Colonic mucosa (tissue), 4 donors: ENCODE data around the gene CRELD2. TPM values are rescaled to one million over a fixed set of nuclear protein-coding genes. Genes with fewer than 3 reads are reported as not detected.

Source experiments
- DNase-seq: peaks from one replicate; pipeline ENCODE4 v3.0.0-alpha.2; 2020
- H3K27ac ChIP-seq: fragments of 200-600 bp; one replicate; pipeline ENCODE4 v1.8.0; 2021
- H3K27me3 ChIP-seq: fragments of 200-600 bp; one replicate; pipeline ENCODE4 v1.8.0; 2021
- H3K36me3 ChIP-seq: fragments of 200-600 bp; one replicate; pipeline ENCODE4 v1.8.0; 2021
- H3K4me1 ChIP-seq: fragments of 200-600 bp; one replicate; pipeline ENCODE4 v1.8.0; 2021; ENCODE audit warnings: mild to moderate bottlenecking
- H3K4me3 ChIP-seq: fragments of 200-600 bp; one replicate; pipeline ENCODE4 v1.8.0; 2021
- H3K9ac ChIP-seq, 2 donors: one replicate each; pipeline ENCODE4 v1.7.0; 2013; ENCODE audit warnings: control low read depth in 2 of 2, low read depth in 2 of 2, low read length in 2 of 2
- H3K9me3 ChIP-seq: fragments of 200-600 bp; one replicate; pipeline ENCODE4 v1.8.0; 2021
- CTCF ChIP-seq: fragments of 200-600 bp; IDR thresholded peaks from one replicate; pipeline ENCODE4 v1.8.0; 2022; ENCODE audit warnings: antibody characterized with exemption, mild to moderate bottlenecking
- intact Hi-C: fragments of 100-400 bp; cut with DNase I; formaldehyde crosslinking; loops from one replicate; pipeline ENCODE4 v1.14.1; 2022
- total RNA-seq, 2 donors: library from RNA; stranded (reverse); fragmentation: NEBNext Ultra II Directional in 1 of 2; extraction: Animal tissue kit (Norgen Biotek cat#: 25700) in 1 of 2; gene quantifications; one replicate each; pipeline ENCODE4 v1.2.1, GENCODE V29; 2021
- donor health status: healthy.
- donor health status: DM: no; HTN: no; CAD: no.
- donor health status: DM: no; HTN: no; CAD: no.

Gene CRELD2
- total RNA-seq, 2 donors from 2014 or later = 43.6 to 133 TPM

DNA sequence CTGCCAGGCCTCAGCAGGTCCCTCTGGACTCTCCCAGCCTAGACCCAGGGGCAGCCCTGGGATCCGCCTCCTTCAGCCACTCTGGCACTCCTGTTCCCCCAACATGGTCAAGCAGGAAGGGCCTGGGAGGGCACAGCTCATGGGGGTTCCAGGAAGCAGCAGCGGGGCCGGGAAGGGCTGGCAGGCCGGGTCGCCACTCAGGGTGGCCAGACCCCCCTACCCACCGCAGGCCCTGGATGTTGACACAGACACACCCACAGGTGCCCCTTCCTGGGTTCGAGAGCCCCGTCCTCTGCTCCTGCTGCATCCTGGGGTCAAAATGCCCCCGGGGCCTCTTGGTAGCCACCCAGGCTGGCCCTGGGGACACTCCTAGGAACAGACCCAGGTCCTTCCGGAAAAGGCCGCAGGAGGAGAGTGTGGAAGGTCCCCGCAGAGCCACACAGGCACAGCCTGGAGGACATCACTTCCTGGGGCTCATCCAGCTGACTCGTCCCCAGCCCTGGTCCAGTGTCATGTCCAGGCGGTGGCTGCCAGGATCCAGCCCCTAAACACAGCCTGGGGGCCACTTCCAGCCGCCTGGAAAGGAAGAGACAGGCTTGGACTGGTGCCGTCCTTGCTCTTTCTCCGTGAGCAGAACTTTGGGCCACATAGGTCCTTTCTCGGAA, 35.4 kb downstream of the CRELD2 start:
- Histone ChIP-seq H3K9ac (peak overlapping the region; percentile 29 to 88), H3K36me3 (no peaks in the 10 kb centered on the region), H3K4me3 (no peak overlapping the region), H3K27me3 (no peaks in the 10 kb centered on the region), H3K9me3 (no peaks in the 10 kb centered on the region), H3K4me1 (peaks cover 24% of the 10 kb centered on the region), H3K27ac (no peak overlapping the region)
- DNase-seq = no peak
- intact Hi-C loops = no loop called here
- TF ChIP-seq CTCF = no peak

GRCh38 chr22:49954354-49954753, 35.9 kb downstream of the CRELD2 start:
- DNase-seq = no peak
- no peak for TF ChIP-seq CTCF
- H3K4me1 ChIP-seq = peaks cover 26% of the 10 kb centered on the region
- no peaks in the 10 kb centered on the region for H3K36me3 ChIP-seq
- H3K9me3 ChIP-seq = no peaks in the 10 kb centered on the region
- intact Hi-C loops = no loop called here
- H3K4me3 ChIP-seq = no peak overlapping the region
- H3K27me3 ChIP-seq = no peaks in the 10 kb centered on the region
- H3K9ac ChIP-seq = no peak overlapping the region
- no peak overlapping the region for H3K27ac ChIP-seq

DNA sequence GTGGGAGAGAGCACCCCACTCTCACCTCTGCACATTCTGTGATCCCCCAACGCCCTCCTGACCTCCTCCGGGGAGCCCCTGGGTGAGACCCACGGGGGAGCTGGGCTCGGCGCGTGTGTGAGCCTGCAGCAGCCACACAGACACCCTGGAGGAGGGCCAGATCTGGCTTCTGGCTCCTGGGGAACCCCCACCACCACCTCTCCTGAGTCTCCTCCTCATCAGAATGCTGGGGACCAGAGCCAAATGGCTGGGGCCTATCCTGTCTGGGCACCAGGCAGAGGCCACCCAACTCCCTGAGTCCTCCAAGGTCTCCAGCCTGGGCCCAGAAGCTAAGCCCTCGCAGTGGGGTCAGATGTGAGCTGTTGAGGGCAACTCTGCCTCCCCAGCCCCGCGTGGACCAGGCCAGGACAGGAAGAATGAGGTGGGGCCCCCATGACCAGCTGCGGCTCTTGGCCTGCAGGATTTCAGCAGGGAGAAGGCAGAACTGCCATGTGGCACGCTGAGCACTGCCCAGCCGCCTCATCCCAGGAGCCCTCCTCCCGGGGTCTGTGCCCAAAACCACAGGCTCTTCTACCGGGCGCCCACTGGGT, 36.7 kb downstream of the CRELD2 start:
- Histone ChIP-seq H3K36me3 (no peaks in the 10 kb centered on the region), H3K9ac (no peak overlapping the region), H3K27me3 (no peaks in the 10 kb centered on the region), H3K4me3 (no peak overlapping the region), H3K4me1 (peaks cover 26% of the 10 kb centered on the region), H3K9me3 (no peaks in the 10 kb centered on the region), H3K27ac (no peak overlapping the region)
- no peak for DNase-seq
- intact Hi-C loops = no loop called here
- TF ChIP-seq CTCF = no peak

DNA sequence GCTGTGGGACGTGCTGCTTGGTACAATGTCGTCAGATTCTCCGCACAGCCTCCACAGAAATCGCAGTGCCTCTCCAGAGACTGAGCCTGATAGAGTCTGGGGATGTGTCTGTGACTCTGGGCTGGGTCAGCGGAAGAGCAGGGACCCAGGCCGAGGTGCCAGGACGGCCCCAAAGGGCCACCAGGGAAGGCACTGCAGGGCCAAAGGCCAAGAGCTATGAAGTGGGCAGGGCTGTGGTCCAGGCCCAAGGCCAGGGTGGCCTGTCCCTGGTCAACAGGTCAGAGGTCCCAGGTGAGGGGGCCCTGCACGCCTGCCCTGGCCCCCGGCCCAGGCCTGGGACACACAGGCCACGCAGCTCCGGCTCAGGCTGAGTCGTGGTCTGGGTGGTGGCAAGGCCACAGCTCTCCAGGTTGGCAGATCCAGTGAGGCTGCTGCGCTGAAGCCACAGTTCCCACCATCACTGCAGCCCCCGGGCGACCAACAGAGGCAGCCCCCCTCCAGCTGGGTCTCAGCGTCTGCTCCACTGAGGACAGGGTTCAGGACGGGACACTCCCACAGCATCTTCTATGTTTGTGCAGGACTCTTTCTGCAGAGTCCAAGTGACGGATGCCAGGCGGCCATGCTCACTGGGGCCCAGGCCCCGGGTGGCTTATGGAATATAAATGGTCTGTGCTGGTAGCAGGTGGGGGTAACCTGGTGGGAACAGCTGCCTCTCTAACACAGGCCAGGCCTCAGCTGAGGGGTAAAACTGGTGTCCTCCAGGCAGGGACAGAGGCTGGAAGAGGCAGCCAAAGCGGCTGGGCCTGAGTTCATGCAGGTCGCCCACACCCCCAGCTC, 37.4 kb downstream of the CRELD2 start:
- no peak for DNase-seq
- H3K4me1 ChIP-seq = peaks cover 22% of the 10 kb centered on the region
- no peaks in the 10 kb centered on the region for H3K9me3 ChIP-seq
- H3K27me3 ChIP-seq = no peaks in the 10 kb centered on the region
- H3K4me3 ChIP-seq = no peak overlapping the region
- no peak for TF ChIP-seq CTCF
- H3K27ac ChIP-seq = no peak overlapping the region
- H3K9ac ChIP-seq = no peak overlapping the region
- no peaks in the 10 kb centered on the region for H3K36me3 ChIP-seq
- intact Hi-C loops = no loop called here

- Histone ChIP-seq H3K27me3 (no peaks in the 10 kb centered on the region), H3K9me3 (no peaks in the 10 kb centered on the region), H3K36me3 (no peaks in the 10 kb centered on the region), H3K4me3 (no peak overlapping the region), H3K4me1 (peaks cover 22% of the 10 kb centered on the region), H3K9ac (no peak overlapping the region), H3K27ac (no peak overlapping the region)
- intact Hi-C loops = no loop called here
- no peak for TF ChIP-seq CTCF
- DNase-seq = no peak
These were observed 38.0 kb downstream of the CRELD2 start for GRCh38 chr22:49956418-49956770.
